ENCODE data around the gene KCNK7.

The KCNK7 gene

GRCh38 chr11:65554057-65554818 lies 41.4 kb downstream of the KCNK7 start:
- H3K9me3 ChIP-seq (ENCODE audit: control insufficient read depth, low read depth, low read length) = no peaks in the 10 kb centered on the region
- peak overlapping the region; percentile 55 for H3K4me3 ChIP-seq (ENCODE audit: low read length)
- H3K27ac ChIP-seq (ENCODE audit: low read length) = no peak overlapping the region
- peaks cover 9% of the 10 kb centered on the region for H3K4me1 ChIP-seq (ENCODE audit: control insufficient read depth, low read depth, low read length)
- no peaks in the 10 kb centered on the region for H3K36me3 ChIP-seq (ENCODE audit: control insufficient read depth, low read depth, low read length)
- peaks cover 71% of the 10 kb centered on the region for H3K27me3 ChIP-seq (ENCODE audit: control insufficient read depth, insufficient read depth, low read length)
- H3K9ac ChIP-seq (ENCODE audit: low read length) = no peak overlapping the region

GRCh38 chr11:65553301-65554001 lies 42.1 kb downstream of the KCNK7 start:
- Histone ChIP-seq H3K36me3 (ENCODE audit: control insufficient read depth, low read depth, low read length) (no peaks in the 10 kb centered on the region), H3K4me1 (ENCODE audit: control insufficient read depth, low read depth, low read length) (peaks cover 3% of the 10 kb centered on the region), H3K27me3 (ENCODE audit: control insufficient read depth, insufficient read depth, low read length) (peaks cover 73% of the 10 kb centered on the region), H3K9ac (ENCODE audit: low read length) (no peak overlapping the region), H3K27ac (ENCODE audit: low read length) (no peak overlapping the region), H3K4me3 (ENCODE audit: low read length) (peak overlapping the region; percentile 55), H3K9me3 (ENCODE audit: control insufficient read depth, low read depth, low read length) (no peaks in the 10 kb centered on the region)

- Histone ChIP-seq H3K27ac (ENCODE audit: low read length) (no peak overlapping the region), H3K4me1 (ENCODE audit: control insufficient read depth, low read depth, low read length) (peaks cover 3% of the 10 kb centered on the region), H3K27me3 (ENCODE audit: control insufficient read depth, insufficient read depth, low read length) (peaks cover 82% of the 10 kb centered on the region), H3K4me3 (ENCODE audit: low read length) (no peak overlapping the region), H3K36me3 (ENCODE audit: control insufficient read depth, low read depth, low read length) (no peaks in the 10 kb centered on the region), H3K9ac (ENCODE audit: low read length) (no peak overlapping the region), H3K9me3 (ENCODE audit: control insufficient read depth, low read depth, low read length) (no peaks in the 10 kb centered on the region)
Measured at GRCh38 chr11:65552388-65552951, 43.1 kb downstream of the KCNK7 start.

GRCh38 chr11:65551572-65552387 lies 43.8 kb downstream of the KCNK7 start:
- peaks cover 82% of the 10 kb centered on the region for H3K27me3 ChIP-seq (ENCODE audit: control insufficient read depth, insufficient read depth, low read length)
- no peaks in the 10 kb centered on the region for H3K9me3 ChIP-seq (ENCODE audit: control insufficient read depth, low read depth, low read length)
- no peak overlapping the region for H3K4me3 ChIP-seq (ENCODE audit: low read length)
- no peaks in the 10 kb centered on the region for H3K4me1 ChIP-seq (ENCODE audit: control insufficient read depth, low read depth, low read length)
- H3K36me3 ChIP-seq (ENCODE audit: control insufficient read depth, low read depth, low read length) = no peaks in the 10 kb centered on the region
- H3K9ac ChIP-seq (ENCODE audit: low read length) = no peak overlapping the region
- H3K27ac ChIP-seq (ENCODE audit: low read length) = no peak overlapping the region

GRCh38 chr11:65549096-65549495 lies 46.5 kb downstream of the KCNK7 start:
- peaks cover 84% of the 10 kb centered on the region for H3K27me3 ChIP-seq (ENCODE audit: control insufficient read depth, insufficient read depth, low read length)

GRCh38 chr11:65548395-65548794 lies 47.2 kb downstream of the KCNK7 start:
- Histone ChIP-seq H3K4me1 (ENCODE audit: control insufficient read depth, low read depth, low read length) (no peaks in the 10 kb centered on the region), H3K9ac (ENCODE audit: low read length) (no peak overlapping the region), H3K36me3 (ENCODE audit: control insufficient read depth, low read depth, low read length) (no peaks in the 10 kb centered on the region), H3K9me3 (ENCODE audit: control insufficient read depth, low read depth, low read length) (no peaks in the 10 kb centered on the region), H3K27me3 (ENCODE audit: control insufficient read depth, insufficient read depth, low read length) (peaks cover 83% of the 10 kb centered on the region), H3K4me3 (ENCODE audit: low read length) (no peak overlapping the region), H3K27ac (ENCODE audit: low read length) (no peak overlapping the region)

More at GRCh38 chr11:65549096-65549495, 46.5 kb downstream of the KCNK7 start:
- H3K9me3 ChIP-seq (ENCODE audit: control insufficient read depth, low read depth, low read length) = no peaks in the 10 kb centered on the region
- no peaks in the 10 kb centered on the region for H3K36me3 ChIP-seq (ENCODE audit: control insufficient read depth, low read depth, low read length)
- H3K4me1 ChIP-seq (ENCODE audit: control insufficient read depth, low read depth, low read length) = no peaks in the 10 kb centered on the region
- H3K4me3 ChIP-seq (ENCODE audit: low read length) = no peak overlapping the region
- no peak overlapping the region for H3K27ac ChIP-seq (ENCODE audit: low read length)
- H3K9ac ChIP-seq (ENCODE audit: low read length) = no peak overlapping the region

- Histone ChIP-seq H3K4me3 (ENCODE audit: low read length) (no peak overlapping the region), H3K36me3 (ENCODE audit: control insufficient read depth, low read depth, low read length) (no peaks in the 10 kb centered on the region), H3K9ac (ENCODE audit: low read length) (no peak overlapping the region), H3K9me3 (ENCODE audit: control insufficient read depth, low read depth, low read length) (no peaks in the 10 kb centered on the region), H3K27ac (ENCODE audit: low read length) (no peak overlapping the region), H3K4me1 (ENCODE audit: control insufficient read depth, low read depth, low read length) (no peaks in the 10 kb centered on the region), H3K27me3 (ENCODE audit: control insufficient read depth, insufficient read depth, low read length) (peaks cover 82% of the 10 kb centered on the region)
Measured at GRCh38 chr11:65547446-65548125, 48.0 kb downstream of the KCNK7 start.

- no peaks in the 10 kb centered on the region for H3K9me3 ChIP-seq (ENCODE audit: control insufficient read depth, low read depth, low read length)
- H3K27ac ChIP-seq (ENCODE audit: low read length) = no peak overlapping the region
- peaks cover 70% of the 10 kb centered on the region for H3K27me3 ChIP-seq (ENCODE audit: control insufficient read depth, insufficient read depth, low read length)
- no peak overlapping the region for H3K9ac ChIP-seq (ENCODE audit: low read length)
- no peaks in the 10 kb centered on the region for H3K36me3 ChIP-seq (ENCODE audit: control insufficient read depth, low read depth, low read length)
- peak overlapping the region; percentile 34 for H3K4me3 ChIP-seq (ENCODE audit: low read length)
- no peaks in the 10 kb centered on the region for H3K4me1 ChIP-seq (ENCODE audit: control insufficient read depth, low read depth, low read length)
Measured at GRCh38 chr11:65546217-65546958, 49.2 kb downstream of the KCNK7 start.

- Histone ChIP-seq H3K27me3 (ENCODE audit: control insufficient read depth, insufficient read depth, low read length) (peaks cover 70% of the 10 kb centered on the region), H3K36me3 (ENCODE audit: control insufficient read depth, low read depth, low read length) (no peaks in the 10 kb centered on the region), H3K9ac (ENCODE audit: low read length) (no peak overlapping the region), H3K9me3 (ENCODE audit: control insufficient read depth, low read depth, low read length) (no peaks in the 10 kb centered on the region), H3K27ac (ENCODE audit: low read length) (no peak overlapping the region), H3K4me1 (ENCODE audit: control insufficient read depth, low read depth, low read length) (no peaks in the 10 kb centered on the region), H3K4me3 (ENCODE audit: low read length) (peak overlapping the region; percentile 34)
Measured at GRCh38 chr11:65545853-65546216, 49.8 kb downstream of the KCNK7 start.
